NCI-H1694 (cell line): ENCODE data around the gene ADGRB3.
"Not testable (repeated sequence)": the region's sequence is repeated elsewhere in the genome, so short reads cannot be mapped to it uniquely, and the experiment has no call there.

Experiments used
- DNase-seq: peaks from one replicate; lab custom pipeline; 2025; lab: John Stamatoyannopoulos, UW

The ADGRB3 gene

GRCh38 chr6:68826501-68826900 is 191.4 kb downstream of the ADGRB3 start:
- no peak for DNase-seq

- no peak for DNase-seq
Measured at GRCh38 chr6:68834551-68834950, 199.5 kb downstream of the ADGRB3 start.

- DNase-seq, result no peak
Measured at GRCh38 chr6:68838571-68838970, 203.5 kb downstream of the ADGRB3 start.

GRCh38 chr6:68852791-68853190 is 217.7 kb downstream of the ADGRB3 start:
- DNase-seq, result no peak

GRCh38 chr6:68859233-68859632 is 224.2 kb downstream of the ADGRB3 start:
- no peak for DNase-seq

GRCh38 chr6:68868646-68869045 is 233.6 kb downstream of the ADGRB3 start:
- DNase-seq, result no peak

DNA sequence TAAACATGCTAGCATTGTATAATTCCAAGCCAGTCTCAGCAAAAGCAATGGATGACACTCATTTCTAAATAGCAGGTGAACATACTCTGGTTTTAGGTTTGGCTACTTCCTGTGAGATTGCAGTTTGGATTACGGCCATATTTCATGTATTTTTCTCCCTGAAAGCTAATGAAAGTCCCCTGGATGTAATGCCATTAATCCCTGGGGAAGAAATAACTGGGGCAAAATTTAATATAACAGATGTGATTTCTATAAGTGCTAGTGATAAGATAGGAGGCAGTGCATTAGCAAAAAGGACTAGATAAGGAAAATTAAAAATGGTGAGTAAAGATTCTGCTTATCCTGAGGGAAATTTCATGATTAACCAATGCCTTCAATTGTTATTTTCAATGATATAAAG is 238.2 kb downstream of the ADGRB3 start:
- DNase-seq, result no peak

GRCh38 chr6:68874747-68875146 is 239.7 kb downstream of the ADGRB3 start:
- DNase-seq, result no peak

DNA sequence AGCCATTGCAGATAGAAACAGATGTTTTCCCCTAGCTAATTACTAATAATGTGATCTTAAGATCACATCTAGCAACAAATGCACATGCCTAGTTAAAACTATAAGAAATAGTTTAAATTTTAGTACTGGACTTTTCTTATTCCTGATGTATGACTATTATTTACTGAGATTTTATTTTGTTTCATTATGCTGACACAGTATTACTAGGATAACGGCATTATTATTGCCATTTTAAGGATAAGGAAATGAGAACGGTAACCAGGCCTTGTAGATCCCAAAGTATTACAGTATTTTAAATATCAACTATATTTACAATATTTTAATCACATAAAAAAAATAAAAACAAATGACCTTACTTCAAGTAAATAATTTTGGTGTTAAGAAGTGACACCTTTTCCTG is 240.3 kb downstream of the ADGRB3 start:
- no peak for DNase-seq

DNA sequence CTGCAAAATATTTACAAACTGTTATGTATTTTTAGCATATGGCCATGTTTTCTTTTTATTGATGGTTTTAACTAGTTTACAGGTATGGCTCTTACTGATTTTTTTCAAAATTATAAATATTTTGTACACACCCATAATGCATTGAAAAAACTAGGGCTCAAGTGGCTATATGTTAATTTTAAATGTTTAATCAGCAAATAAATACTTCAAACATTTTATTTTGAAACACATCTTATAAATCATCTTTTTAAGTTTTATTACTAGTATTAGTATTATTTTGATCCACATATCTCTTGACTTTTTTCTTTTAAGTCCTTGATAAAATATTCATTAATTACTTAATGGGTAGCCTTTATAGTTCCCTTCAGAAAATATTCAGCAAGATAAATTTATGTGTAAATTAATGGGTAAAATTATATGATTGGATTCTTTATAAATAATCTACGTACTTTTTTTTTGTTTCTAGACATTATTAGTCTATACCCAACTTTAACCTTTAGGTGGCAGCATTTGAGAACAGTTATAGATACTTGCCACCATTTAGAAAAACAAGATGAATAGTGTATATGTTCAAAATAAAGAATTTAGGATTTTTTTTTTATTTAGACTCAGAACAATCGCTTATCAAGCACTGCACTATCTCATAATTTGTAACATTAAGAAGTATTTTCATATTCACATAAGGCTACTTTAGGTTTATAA is 241.9 kb downstream of the ADGRB3 start:
- DNase-seq, result peak; percentile 1

DNA sequence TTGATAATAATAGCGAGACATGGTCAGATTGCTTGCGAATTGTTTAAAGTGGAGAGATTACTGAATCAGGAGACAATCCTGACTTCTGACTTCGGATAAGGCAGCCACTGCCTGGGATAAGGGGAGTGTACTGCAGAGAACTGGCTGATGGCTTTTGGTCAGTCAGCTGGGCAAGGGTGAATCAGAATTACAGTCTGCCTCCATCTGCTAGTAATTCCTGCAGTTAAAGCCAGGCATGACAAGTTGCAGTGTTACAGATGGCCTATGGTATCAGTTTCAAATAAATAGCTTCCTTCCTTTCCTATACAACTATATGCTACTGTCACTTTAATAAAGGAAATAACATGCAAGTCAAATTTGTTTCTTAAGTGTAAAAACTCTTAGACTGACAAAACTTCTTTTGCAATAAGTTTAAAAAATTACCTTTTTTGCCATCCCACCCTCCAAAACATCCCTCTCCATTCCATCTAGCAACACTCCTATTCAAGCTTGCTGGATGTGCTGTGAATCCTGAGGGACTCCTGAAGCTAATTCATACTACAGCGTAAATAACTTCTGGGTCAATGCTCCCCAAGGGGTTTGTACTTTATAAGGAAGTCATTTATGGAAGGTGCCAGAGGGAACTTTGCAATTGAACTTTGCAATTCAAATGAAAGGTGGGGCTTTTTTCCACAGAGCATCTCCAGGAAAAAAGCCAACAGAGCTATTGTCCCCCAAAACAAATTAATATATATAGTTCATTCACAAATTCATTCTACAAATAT is 245.2 kb downstream of the ADGRB3 start:
- DNase-seq, result no peak

- not testable (repeated sequence) for DNase-seq
Measured at GRCh38 chr6:68883325-68883724, 248.2 kb downstream of the ADGRB3 start.

- DNase-seq, result no peak
Measured at GRCh38 chr6:68891419-68891818, 256.3 kb downstream of the ADGRB3 start.

DNA sequence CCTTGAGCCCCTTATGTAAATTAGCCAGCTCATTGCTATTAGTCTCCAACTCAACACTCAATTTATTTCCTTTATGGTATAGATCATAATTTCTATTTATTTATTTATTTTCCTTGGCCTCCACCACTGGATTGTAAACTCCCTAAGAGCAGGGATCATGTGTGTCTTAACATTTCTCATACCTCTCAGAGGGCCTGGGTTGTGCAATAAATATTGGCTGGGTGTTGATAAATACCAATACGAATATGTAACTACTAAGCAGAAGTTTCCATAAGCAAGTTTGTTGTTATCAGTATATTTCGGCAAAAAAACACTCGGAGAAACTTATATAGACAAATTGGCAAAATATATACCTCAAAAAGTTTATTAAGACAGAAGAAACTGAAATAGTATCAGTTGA is 257.4 kb downstream of the ADGRB3 start:
- DNase-seq, result no peak

DNA sequence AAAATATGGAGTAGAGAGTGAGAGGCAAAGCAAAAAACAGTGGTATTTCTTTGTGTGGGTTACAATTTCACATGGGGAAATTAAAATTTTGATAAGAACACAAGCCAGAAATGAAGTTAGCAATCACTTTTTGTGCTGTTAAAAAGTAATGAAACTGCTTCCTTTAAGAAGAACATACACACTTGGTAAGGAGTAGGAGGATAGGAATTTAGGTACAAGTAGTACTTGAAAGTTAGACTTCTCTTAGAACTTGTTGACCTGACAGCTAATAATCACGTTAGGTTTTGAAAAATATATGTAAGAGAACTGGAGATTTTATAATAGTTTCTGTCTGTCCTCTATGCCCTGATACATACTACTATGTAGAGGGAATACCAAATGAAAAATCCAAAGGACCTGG is 260.8 kb downstream of the ADGRB3 start:
- no peak for DNase-seq

- DNase-seq, result no peak
Measured at GRCh38 chr6:68901044-68901443, 266.0 kb downstream of the ADGRB3 start.

GRCh38 chr6:68911334-68911733 is 276.3 kb downstream of the ADGRB3 start:
- DNase-seq, result no peak

GRCh38 chr6:68911811-68912210 is 276.7 kb downstream of the ADGRB3 start:
- no peak for DNase-seq

DNA sequence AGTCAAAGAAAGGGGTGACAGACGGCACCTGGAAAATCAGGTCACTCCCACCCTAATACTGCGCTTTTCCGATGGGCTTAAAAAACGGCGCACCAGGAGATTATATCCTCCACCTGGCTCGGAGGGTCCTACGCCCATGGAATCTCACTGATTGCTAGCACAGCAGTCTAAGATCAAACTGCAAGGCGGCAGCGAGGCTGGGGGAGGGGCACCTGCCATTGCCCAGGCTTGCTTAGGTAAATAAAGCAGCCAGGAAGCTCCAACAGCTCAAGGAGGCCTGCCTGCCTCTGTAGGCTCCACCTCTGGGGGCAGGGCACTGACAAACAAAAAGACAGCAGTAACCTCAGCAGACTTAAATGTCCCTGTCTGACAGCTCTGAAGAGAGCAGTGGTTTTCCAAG is 277.7 kb downstream of the ADGRB3 start:
- not testable (repeated sequence) for DNase-seq

DNA sequence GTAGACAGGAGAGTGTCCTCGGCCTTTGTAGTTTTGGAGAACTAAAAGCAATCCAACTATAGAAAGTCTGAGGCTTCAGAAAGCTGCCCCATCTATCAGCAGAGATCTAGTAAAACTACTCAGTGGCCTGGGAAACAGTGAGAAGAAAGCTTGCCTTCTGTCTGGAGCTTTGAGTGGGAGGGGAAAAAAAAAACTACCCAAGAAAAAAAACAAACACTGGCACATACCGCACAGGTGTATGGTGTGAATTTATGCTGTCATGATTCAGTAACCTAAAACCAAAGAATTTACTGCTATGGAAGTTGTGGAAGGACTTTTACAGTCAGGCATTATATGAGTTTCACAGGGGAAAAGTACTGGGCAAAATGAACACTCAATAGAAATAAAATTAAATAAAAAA is 280.5 kb downstream of the ADGRB3 start:
- no peak for DNase-seq

- no peak for DNase-seq
Measured at GRCh38 chr6:68919537-68919936, 284.5 kb downstream of the ADGRB3 start.

- no peak for DNase-seq
Measured at GRCh38 chr6:68941345-68941744, 306.3 kb downstream of the ADGRB3 start.

- no peak for DNase-seq
Measured at GRCh38 chr6:68947721-68948120, 312.6 kb downstream of the ADGRB3 start.

DNA sequence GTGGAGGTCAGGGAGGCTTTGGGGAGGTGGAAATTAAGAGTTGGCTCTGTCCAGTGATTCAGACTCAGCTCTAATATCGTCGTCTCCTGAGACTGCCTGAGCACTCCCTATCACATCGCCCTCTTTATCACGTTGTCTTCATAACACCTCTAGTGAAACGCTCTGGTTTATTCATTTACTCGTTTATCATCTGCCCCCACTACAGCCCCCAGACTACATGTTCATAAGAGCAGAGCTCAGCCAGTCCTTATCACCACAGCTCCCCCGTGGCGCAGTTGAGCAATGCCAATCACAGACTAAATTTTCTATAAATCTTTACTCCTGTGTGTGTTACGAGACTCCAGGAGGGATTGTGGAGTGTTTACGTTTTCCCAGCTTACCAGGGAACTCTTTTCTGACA is 316.2 kb downstream of the ADGRB3 start:
- DNase-seq, result no peak
